SKM-1 (cell line): ENCODE data around the gene MYH10.

ENCODE experiments used
- DNase-seq: peaks from one replicate; lab custom pipeline; 2025; ENCODE audit not compliant: unreplicated experiment; lab: John Stamatoyannopoulos, UW

MYH10 gene

DNA sequence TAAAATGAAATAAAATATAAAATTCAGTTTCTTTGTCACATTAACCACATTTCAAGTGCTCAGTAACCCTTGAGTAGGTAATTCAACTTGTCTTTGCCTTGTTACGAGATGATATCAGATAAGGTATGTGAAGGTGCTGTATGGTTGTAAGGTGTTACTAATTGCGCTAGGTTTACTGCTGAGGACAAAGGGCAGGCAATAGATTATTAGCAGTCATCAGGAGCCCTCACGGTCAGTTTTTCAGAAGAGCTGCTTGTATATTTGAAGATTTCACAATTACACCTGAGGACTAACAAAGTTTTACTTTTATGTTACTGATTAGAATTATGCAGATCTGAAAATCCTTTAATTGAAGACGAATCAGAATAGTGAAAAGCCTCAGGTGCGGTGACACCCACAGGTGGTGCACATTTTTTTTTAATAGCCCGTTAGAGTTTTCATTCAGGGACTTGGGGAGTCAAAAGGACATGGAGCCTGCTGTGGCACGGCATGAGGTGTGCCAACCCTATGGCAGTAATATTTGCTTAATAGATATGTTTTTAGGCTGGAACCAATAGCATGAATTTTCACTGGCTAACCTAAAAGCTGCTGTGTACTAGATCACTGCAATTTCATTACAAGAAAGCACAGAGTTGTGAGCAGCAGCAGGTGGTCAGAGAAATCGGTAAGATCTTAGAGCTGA is 178.5 kb downstream of the MYH10 start:
- no peak for DNase-seq

- DNase-seq, result no peak
These were observed 182.2 kb downstream of the MYH10 start for GRCh38 chr17:8448310-8448709.

GRCh38 chr17:8447799-8448198 is 182.7 kb downstream of the MYH10 start:
- DNase-seq, result no peak

GRCh38 chr17:8445536-8445935 is 185.0 kb downstream of the MYH10 start:
- DNase-seq, result no peak

GRCh38 chr17:8444494-8444893 is 186.0 kb downstream of the MYH10 start:
- no peak for DNase-seq

GRCh38 chr17:8443756-8444155 is 186.8 kb downstream of the MYH10 start:
- no peak for DNase-seq

GRCh38 chr17:8442310-8442709 is 188.2 kb downstream of the MYH10 start:
- no peak for DNase-seq

- no peak for DNase-seq
These were observed 188.8 kb downstream of the MYH10 start for GRCh38 chr17:8441690-8442089.

GRCh38 chr17:8439681-8440080 is 190.8 kb downstream of the MYH10 start:
- DNase-seq, result no peak

DNA sequence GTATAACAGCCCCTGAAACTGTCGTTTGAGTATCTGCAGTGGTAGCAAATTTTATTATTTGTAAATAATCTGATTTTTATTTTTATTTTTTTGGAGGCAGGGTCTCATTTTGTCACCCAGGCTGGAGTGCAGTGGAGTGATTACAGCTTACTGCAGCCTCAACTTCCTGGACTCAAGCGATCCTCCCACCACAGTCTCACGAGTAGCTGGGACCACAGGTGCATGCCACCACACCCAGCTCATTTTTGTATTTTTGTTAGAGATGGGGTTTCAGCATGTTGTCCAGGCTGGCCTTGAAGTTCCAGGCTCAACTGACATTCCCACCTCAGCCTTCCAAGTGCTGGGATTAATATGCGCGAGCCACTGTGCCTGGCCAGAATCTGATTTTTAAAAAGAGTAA is 192.1 kb downstream of the MYH10 start:
- DNase-seq, result no peak

DNA sequence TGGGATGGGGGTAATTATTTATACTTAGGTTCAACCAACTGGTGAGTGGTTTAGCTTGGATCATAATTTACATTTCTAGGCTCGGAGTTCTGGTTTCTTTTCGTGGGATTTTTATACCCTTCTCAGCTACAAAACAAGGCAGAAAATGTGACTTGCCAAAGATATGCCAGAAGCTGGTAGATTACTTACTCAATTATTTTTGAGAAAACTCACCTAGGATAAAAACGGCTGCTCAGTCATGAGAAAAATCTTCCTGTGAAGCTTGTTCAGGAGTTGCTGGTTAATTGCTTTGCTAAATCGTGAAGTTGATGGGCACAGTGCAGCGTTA is 193.7 kb downstream of the MYH10 start:
- DNase-seq, result no peak

DNA sequence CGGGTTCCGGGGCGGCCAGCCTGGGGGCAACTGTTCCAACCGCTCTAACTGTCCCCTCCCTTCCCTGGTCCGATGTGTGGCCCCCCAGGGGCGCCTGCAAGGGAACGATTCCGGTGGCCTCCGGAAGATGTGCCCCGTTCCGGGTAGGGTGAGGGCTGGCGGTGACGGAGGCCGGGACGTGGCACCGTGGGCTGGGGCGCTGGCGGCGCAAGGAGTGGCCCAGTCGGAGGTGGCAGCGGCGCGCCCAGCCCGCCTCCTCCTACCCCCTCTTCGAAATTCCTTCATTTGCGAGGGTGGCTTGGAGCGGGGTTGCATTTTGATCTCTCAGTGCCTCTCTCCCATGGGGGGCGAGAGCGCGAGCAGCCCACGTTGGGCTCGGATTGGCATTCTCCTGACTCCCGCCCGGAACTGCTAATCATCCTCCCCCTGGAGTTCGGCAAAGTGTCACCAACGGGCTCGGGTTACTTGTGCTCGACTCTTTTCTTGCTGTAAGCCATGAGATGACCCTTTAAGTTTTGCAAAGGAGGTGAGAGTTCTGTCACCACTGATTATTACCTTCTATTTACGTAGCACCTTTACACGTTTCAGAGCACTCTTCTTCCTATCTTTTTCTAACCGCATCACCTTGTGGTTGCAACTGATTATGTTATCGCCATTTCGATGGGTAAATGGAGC is 194.2 kb downstream of the MYH10 start:
- DNase-seq, result no peak

DNA sequence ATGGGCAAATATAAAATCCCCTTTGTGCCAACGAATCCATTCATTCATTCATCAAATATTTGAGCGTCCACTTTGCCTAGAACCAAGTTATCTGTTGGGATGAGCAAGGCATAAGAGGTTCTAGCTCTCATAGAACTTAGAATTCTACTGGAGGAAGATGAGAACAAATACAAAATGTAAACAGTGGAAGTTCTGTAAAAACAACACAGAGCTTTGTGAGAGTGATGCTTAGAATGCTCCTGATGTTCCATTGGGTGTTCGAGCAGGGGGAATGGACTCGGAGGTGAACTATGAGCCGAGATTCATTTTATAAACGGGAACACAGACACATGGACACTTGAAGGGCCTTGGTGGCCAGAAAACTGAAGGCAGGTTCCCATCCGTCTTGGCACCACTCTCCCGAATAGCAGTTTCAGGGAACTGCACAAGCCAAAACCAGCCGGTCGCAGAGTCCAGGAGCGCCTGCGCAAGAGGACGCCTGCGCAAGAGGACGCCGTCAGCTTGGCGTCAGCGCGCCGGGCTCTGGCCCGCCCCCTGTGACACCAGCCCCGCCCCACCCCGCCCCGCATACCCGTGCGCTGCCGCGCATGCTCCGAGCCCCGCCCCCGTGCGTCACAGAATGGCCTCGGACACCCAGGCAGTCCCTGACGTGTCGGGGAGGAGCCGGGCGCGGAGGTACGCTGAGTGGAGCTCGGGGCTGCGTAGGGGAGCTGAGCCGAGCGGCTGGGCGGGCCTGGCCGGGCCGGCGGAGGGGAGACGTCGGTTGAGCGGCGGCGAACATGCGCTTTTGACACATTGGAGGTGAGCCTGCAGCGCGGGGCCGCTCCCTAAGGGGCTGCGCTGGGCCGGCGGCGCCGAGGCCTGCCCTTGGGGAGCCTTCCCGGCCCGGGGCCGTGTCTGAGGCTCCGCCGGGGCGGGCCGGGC is 195.0 kb downstream of the MYH10 start, which contains the start of gene NDEL1:
Gene NDEL1 (plus strand): TSS at position 640 of the 924 bp plus-strand sequence. CDS start 8,388 bp downstream, outside the sequence.
- peak; percentile 53 for DNase-seq

- no peak for DNase-seq
These were observed 199.6 kb downstream of the MYH10 start for GRCh38 chr17:8430966-8431365.

DNA sequence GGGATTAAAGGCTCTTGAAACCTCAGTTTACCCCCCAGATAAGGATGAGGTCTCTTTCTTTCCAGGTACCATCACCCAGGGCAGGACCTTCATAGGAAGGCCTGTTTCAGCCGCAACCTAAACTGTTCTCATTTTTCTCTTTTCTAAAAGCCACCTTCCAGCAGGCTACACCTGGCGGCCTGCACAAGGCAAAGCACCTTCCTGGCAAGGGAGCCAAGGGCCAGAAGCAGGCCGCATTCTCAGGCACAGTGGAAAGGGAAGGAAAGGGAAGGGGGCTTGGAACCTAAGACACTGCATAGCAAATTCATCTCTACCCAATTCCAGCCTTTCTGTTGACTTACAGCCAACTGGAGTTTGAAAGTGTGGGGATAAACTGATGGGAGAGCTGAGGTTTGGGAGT is 203.7 kb downstream of the MYH10 start:
- DNase-seq, result no peak

- no peak for DNase-seq
These were observed 204.3 kb downstream of the MYH10 start for GRCh38 chr17:8426094-8426720.
